Measurements from ENCODE around the gene REPIN1.

The REPIN1 gene

GRCh38 chr7:150397346-150398107 is 28.9 kb downstream of the REPIN1 start:
- DNase-seq: no peak

DNA sequence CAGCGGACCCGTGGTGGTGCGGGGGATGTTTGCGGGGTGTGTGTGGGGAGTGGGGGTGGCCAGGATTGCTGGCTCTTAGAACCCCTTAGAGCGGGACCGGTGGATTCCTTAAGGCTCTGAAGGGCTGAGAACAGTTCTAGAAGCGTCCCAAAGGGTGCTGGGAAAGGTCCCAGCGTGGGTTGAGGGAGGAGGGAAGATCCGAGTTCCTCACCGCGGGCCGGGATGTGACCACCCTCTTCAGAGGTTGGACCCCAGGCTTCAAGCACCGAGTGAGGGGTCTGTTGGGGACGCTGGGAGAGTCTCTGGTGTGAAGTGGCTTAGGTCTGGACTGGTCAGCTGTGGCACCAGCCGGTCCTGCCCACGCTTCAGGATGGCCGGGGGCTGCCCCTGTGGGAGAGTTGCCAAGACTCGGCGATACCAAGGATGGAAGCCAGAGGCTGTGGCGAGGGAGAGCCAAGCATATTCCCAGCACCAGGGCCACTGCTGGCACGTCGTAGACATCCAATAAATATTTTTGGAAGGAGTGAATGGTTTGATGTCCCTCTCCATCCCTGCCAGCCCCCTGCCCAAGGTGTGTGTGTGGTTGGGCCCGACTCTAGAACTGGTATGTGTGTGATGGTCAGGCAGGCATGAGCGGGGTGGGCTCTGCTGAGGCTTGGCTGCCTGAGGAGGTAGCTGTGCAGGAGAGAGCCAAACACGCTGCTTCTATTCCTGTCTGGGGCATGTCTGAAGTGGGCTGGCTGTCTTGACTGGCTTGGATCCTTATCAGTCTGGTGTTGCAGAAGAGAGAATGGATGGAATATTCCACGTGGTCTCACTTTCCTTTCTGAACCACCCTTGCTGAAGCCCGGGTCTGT is 29.7 kb downstream of the REPIN1 start:
- no peak for DNase-seq

- DNase-seq: no peak
Observed at GRCh38 chr7:150398965-150399320, 30.3 kb downstream of the REPIN1 start.

GRCh38 chr7:150399421-150400007 is 30.9 kb downstream of the REPIN1 start:
- no peak for DNase-seq

DNA sequence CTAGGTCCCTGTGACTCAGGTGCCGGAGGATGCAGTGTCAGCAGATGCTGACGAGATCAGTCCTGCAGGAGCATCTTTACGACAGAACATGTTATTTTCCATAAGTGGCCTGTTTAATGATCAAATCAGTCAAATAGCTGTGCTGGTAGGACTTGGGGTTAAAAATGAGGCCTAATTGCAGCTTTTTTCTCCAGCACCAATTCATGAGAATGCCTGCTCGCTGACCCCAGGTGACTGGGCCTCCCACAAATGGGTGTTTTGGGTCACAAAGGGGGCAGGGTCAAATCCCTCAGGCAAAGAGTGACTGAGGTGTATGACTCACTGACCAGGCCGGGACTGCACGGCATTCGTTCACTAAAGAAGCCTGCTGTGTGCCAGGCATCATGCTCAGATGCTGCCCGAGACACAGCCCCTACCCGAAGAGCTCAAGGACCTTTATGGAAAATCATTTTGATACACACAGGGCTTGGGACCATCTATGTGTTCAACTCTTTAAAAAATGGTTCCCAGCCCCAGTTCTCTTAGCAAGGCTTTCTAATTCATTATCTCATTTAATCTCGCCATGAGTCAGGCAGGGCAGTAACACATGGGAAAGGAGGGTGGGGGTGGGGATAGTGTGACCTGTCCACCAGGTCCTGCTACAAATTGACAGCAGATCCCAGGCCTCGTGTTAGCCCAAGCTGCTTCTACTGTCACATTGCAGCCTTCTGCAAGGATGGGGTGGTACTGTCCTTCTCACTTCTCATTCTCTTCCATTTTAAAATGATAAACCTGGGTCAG is 31.6 kb downstream of the REPIN1 start:
- no peak for DNase-seq

DNA sequence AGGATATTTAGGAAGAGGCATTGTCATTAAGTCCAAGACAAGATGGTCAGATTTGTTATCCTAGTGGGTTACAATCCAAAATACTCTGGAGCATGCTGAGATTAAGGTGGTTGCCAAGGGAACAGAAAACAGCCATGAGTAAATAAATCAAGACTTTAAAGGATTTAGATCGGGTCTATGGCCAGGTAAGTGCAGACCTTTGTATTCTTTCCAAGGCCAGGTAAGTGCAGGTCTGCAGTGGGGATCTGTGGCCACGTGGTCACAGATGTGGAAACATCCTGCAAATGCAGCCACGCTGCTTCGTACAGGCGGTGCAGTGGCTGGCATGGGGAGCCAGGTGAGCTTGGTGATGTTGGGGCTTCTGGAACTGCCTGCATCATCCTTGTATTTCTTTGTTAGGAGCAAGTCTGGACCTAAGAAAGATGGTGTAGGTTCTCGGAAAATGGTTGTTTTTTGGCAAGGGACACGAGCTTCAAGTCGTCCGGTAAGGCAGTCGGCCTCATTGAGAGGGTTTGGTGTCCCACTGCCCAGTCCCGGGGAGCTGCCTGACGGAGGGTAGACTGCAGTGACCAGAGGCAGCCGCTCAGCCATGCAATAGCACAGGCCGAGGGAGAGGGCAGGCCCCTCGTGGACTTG is 32.3 kb downstream of the REPIN1 start:
- DNase-seq: no peak

- no peak for DNase-seq
Observed at GRCh38 chr7:150401424-150401790, 32.8 kb downstream of the REPIN1 start.

- DNase-seq: peak; percentile 59
Observed at GRCh38 chr7:150401861-150402631, 33.4 kb downstream of the REPIN1 start.

GRCh38 chr7:150402671-150403321 is 34.2 kb downstream of the REPIN1 start:
- no peak for DNase-seq

GRCh38 chr7:150403376-150404171 is 35.0 kb downstream of the REPIN1 start:
- DNase-seq: no peak

GRCh38 chr7:150404172-150404804 is 35.7 kb downstream of the REPIN1 start:
- DNase-seq: no peak

DNA sequence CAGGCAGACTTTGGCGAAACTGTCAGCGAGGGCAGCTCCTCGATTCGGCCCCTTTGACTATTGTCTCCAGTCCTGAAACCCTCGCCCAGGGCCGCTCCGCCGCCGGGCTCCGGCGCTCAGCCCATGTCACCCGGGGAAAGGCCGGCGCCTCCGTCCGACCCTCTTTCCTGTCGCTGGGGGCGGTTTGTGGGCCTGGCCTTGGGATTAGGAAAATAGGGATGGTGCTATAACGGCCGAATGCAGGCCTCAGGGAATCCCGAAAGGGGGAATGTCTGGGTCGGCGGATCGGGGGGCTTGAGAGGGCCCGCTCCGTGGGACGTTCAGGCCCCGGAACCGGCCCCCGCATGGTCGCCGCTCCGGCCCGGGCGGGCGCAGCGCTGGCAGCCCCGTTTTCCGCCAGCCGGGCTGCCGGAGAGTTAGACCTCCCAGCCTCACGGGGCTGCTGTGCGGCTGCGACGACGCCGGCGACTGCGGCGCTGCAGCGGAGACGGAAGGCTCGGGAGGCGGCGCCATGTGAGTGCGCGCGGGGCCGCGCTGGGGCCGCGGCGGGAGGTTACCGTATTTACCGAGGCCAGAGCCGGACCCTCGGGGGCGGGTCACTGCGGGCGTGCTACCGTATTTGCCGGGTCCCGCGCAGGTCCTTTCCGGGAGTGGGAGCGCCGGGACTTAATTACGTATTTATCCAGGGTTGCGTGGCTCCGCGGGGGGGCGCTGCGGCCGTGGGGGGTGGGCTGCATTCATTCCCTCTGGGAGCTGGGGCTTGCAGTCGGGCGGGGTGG is 36.4 kb downstream of the REPIN1 start:
- DNase-seq: peak; percentile 85

DNA sequence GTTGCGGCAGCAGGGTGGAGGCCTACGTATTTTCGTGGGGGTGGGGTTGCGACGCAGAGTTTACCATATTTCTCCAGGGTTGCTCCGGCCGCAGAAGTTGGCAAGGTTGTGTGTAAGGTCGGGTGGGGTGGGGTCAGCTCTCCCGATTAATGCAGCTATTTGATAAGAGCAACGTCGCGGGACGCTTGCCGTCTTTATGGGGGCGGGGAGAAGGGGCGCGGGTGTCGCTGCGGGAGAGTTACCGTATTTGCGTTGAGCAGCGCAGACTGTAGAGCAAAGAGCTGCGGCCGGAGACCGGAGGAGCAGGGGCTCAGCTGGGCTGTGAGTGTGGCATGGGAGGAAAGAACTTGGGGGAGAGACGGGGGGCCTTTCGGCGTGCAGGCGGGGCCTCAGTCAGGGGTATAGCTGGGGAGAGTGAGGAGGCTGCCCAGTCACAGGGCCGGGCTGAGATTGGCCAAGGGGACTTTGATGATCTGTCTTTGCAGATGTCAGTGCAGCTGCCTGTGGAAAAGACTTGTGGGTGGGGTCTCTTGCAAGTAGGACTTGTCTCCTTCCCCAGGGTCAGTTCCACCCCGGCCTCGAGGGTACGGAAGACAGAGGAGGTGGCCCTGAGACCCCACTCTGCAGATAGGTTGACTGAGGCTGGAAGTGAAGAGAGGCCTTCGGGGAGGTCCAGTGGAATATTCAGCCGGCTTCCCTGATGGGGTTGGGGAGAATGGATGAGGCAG is 37.1 kb downstream of the REPIN1 start:
- no peak for DNase-seq

GRCh38 chr7:150406312-150406566 is 37.6 kb downstream of the REPIN1 start:
- DNase-seq: no peak

GRCh38 chr7:150406567-150407421 is 38.2 kb downstream of the REPIN1 start:
- DNase-seq: no peak

- no peak for DNase-seq
Observed at GRCh38 chr7:150407588-150408392, 39.2 kb downstream of the REPIN1 start.

Measured in fibroblast of upper back skin (primary cell).